Cerebellar nuclear complex (tissue), 1 donor: ENCODE data around the gene SMYD5.
"Not testable (repeated sequence)": the region's sequence is repeated elsewhere in the genome, so short reads cannot be mapped to it uniquely, and the experiment has no call there.

Experiments used
- DNase-seq, 2 experiments: peaks; one replicate each; lab custom pipeline; 2025; lab: John Stamatoyannopoulos, UW

Gene SMYD5

GRCh38 chr2:73259704-73260337 is 45.8 kb downstream of the SMYD5 start:
- DNase-seq = no peak

DNA sequence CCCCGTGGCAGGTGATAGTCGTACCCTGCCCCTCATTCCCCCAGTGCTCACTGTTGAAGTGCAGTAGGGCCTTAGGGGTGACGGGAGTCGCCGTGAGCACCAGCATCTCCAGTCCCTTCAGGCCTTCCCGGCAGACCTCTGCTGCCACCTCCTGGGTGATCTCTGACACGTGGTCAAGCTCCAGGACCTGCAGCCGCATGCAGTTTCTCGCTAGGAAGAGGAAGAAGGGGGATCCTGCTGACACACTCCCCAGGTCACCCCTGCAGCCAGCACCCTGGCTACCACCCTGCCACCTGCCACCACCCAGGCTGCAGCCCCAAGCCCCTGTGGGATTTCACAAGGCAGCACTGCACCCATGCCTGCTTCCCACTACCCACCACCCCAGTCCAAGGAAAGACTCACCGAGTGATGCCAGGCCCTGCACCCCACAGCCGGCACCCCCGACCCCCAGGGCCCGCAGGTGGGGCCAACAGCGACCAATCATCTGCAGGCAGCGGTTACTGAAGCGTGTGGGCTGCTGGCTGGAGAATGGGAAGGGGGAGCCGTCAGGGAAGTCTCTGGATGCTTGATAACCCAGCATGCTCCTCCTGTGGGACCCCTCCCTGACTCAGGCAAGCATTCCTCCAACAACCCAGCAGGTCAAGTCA is 46.4 kb downstream of the SMYD5 start:
- no peak for DNase-seq

DNA sequence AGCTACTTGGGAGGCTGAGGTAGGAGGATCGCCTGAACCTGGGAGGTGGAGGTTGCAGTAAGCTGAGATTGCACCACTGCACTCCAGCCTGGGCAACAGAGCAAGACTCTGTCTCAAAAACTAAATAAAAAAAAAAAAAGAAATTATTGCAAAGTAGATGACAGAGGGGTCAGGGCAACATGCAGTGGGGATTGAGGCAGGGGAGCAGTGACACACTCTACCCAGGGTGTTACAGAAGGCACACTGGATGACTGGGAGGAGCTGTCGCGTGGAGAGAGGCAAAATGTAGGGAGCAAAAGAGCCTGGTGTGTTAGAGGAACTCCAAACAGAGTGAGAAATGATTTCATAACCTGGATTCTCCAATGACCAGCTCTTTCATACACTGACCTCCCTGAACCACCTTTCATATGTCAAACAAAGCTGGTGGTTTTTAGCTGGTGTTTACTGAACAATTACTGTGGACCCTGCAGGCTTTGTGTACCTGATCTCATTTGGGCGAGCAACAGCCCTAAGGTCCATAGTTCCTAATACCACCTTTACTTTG is 48.1 kb downstream of the SMYD5 start:
- DNase-seq = no peak

GRCh38 chr2:73262691-73263429 is 48.8 kb downstream of the SMYD5 start:
- not testable (repeated sequence) for DNase-seq

DNA sequence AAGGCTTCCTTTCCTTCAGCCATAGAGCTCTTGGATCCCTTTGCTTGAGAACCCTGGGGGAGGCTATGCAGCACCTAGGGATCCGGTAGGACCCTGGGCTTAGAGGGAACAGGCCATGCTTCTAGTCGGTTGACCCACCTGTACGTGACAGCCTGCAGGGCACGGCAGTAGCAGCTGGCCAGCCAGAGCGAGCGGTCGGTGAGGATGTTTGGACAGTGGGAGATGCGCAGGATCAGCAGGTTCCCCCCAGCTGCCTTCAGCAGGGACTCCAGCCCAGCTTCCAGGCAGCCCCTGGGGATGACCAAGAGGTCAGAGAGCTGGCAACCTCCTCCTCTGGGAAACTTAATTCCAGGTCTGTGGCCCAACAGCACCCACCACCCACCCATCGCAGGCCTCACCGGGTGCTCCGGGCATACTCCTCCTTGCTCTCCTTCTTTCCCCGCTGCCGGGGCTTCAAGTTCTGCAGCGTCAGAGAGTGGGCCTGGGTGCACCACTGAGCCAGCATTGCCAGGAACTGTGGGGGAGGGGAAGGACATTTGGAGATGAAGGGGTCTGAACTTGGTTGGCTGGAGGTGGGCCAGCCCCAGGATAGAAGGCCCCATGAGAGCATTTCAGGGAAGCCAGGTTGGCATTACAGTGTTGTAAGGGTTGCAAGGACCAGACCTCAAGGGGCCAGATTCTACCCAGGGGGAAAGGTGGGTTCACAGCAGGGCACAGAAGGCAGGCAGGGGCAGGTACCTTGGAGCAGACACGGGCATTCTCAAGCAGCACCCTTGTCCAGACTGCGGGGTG is 49.7 kb downstream of the SMYD5 start:
- no peak for DNase-seq

DNA sequence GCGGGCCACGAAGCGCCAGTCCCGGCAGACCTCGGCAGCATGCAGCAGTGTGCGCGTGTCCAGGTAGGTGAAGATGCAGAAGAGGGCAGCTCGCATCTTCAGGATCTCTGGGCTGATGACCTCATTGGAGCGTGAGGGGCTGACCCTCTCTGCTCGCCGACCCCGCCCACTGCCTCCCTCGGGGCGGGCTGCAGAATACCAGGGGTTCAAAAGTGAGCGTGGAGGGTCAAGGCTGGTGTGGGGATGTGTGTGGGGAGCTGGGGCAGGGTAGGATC is 50.2 kb downstream of the SMYD5 start:
- DNase-seq = no peak

DNA sequence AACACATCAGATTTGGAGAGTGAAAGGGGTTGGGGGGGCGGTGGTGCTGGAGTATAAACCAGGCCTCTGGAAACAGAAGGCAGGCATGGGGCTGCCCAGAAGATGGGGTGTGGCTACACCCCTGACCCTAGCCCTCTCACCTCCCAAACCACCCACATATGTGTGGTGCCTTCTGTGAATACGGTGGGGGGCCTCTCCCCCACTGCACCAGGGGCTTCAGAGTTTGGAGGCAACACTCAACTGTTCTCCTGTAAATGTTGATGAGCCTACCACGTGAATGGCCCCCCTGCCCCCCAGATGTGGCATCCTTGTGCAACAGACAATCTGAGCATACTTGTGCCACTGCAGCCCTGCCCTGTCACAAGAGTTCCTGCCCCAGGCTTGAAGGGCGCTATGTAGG is 50.7 kb downstream of the SMYD5 start:
- no peak for DNase-seq

DNA sequence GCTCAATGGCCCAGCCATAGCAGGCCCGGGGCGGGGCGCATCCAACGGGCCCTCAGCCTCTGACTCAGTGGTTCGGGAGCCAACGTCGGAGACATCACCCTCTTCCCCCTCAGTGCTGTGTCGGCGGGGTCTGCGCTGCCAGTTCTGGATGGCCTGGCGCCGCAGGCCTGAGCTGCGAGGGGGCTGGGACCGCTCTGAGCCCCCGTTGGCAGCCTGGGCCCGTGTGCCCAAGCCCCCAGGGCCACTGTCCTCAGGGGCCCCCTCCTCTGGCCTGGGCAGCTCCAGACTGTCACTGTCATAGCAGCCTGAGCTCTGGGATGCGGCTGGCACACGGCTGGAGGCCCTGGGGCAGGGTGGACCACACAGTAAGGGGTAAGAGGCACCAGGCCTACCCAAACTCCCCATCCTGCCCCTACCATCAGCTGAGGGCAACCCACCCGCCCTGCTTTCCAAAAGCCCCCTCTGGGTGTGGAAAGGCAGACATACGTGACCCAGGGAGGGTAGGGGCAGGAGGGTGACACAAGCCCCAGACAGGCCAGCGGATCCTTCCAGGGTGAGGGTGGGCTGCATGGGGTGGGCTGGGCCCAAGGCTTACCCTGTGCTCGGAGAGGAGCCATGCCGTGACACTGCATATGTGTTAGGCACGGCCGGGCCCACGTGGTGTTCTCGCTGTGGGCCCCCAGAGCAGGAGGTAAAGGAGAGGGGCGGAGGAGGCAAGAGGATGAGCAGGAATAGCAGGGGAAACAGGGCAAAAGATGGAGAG is 51.4 kb downstream of the SMYD5 start:
- no peak for DNase-seq

DNA sequence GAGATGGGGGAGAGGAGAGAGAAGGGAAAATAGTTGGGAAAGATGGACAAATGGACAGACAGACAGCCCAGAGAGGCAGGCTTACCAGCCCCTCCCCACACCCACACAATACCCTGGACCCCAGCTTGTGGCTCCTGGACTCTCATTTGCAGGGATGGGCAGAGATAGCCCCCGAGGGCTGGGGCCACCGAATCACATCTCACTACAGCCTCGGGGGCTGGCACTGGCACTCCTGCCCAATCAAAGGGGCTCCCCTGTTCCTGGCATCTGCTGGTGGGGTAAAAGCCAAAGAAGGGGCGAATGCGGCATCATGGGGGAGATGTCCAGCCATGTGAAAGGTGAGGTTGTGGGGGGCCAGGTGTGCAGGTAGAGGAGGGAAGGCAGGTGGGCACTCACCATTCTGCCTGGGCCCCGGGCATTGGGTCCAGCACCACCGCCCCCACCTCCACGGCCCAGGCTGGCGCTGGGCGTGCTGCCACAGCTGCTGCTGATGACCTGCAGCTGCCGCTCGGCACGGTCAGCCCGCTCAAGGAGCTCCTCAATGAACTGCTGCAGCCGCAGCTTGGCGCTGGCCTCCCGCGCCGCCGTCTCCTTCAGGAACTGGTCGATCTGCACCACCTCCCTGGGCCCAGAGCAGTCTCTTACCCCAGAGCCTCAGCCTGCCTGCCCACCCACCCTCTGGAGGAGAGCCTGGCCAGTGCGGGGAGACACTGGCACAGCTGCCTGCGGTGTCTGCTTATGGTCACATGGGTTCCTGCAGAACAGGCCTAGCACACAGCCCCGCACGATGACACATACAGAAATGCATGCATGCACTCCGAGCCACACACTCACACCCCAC is 52.2 kb downstream of the SMYD5 start:
- DNase-seq = no peak

DNA sequence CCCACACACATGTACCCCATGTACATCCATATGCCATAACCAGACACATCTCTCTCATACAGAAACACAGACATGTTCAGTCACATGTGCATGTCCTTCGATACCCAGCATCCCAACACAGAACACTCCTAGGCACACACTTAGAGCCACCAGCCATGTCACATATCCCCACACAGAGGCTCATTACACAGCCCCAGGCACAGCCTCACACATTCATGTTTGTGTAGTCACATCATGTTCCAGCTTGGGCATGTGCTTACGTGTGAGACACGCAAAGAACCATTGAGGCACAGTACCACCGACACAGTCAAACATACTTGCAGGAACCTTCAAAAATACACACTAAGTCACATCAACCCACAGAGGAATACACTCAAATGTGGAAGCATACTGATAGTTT is 53.0 kb downstream of the SMYD5 start:
- DNase-seq = no peak

GRCh38 chr2:73268366-73268829 is 54.4 kb downstream of the SMYD5 start:
- no peak for DNase-seq

DNA sequence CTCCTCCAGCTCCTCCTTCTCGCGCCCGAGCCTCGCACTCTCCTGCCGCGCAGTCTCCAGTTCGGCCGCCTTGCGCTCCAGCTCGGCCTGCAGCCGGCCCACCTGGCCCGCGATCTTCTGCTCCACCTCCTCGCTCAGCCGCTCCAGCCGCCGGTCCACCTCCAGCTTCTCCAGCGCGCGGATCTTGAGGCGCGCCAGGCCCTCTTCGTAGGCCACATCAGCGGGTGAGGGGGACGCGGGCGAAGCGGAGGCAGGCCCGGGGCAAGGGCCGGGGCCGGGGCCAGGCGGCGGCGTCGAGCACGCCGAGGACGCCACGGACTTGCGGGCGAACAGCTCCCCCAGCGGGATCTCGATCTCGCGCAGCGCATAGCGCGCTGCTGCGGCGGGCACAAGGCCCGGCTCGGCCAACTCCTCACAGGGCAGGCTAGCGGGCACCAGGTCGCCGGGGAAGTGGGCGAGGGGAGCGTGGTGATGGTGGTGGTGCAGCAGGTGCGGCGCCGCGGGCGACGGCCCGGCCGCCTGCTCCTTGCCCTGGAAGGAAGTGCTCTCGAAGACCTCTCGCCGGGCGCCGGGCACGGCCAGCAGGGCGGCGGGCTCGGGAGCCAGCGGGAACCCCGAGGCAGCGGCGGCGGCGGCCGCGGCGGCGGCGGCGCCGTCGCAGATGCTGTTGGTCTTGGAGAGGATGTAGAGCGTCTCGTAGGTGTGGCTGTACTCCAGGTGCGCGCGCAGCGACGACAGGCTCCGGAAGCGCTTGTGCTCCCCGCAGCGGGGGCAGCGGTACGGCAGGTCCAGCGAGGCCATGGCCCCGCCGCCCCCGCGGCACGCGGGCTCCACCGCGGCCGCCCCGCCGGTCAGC is 55.0 kb downstream of the SMYD5 start:
- peak in 1 of 2 experiments; percentile 34 for DNase-seq

GRCh38 chr2:73269686-73270465 is 55.8 kb downstream of the SMYD5 start:
- no peak for DNase-seq

DNA sequence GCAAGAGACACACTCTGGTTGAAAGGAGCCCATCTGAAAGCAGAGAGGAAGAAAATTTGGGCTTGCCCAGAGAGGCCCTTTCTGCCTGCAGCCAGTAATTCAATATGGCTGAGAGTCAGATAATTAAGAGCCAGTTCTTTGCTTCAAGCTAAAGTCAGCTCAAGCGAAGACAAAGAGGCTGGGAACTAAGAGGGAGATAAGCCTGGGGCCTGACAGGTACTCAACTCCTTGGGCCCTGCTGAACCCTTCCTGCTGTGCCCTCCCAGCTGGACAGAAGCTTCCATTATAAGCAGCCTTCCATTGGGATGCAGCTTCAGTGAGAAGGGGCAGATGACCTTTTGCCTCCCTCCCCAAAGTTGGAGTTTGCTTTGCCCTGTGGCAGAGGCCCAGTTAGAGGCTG is 58.2 kb downstream of the SMYD5 start:
- DNase-seq = no peak
